Gastrocnemius medialis (tissue), 4 donors: Measurements from ENCODE around the gene SPATA46. TPM values are rescaled to one million over a fixed set of nuclear protein-coding genes. Genes with fewer than 3 reads are reported as not detected.

Experiments
- ATAC-seq, 2 donors: fragments of 150-250 bp; one replicate each; pipeline ENCODE4 v1.9.1; 2016
- DNase-seq, 2 donors: peaks; one replicate each; pipeline ENCODE4 v3.0.0-alpha.2; 2019
- H3K27ac ChIP-seq, 4 donors: fragments of 200-600 bp; sonication (generic); 1 replicate in 1 of 4; 2 replicates in 3 of 4; pipeline ENCODE4 v1.5.1; 2016 to 2018; ENCODE audit warnings: mild to moderate bottlenecking in 2 of 4, moderate library complexity in 1 of 4
- H3K27me3 ChIP-seq, 3 donors: fragments of 200-600 bp; sonication (generic) in 2 of 3; 1 replicate in 1 of 3; 2 replicates in 2 of 3; pipeline versions ENCODE4 v1.5.1 to v1.6.0; 2016 to 2019; ENCODE audit warnings: mild to moderate bottlenecking in 1 of 3, moderate library complexity in 1 of 3
- H3K36me3 ChIP-seq, 2 donors: fragments of 200-600 bp; sonication (generic) in 1 of 2; one replicate each; pipeline ENCODE4 v1.5.1; 2017 to 2018
- H3K4me1 ChIP-seq, 2 donors: fragments of 200-600 bp; sonication (generic) in 1 of 2; one replicate each; pipeline ENCODE4 v1.5.1; 2016 to 2017; ENCODE audit warnings: mild to moderate bottlenecking in 2 of 2
- H3K4me3 ChIP-seq, 4 donors: fragments of 200-600 bp; sonication (generic) in 3 of 4; 1 replicate in 1 of 4; 2 replicates in 3 of 4; pipeline ENCODE4 v1.5.1; 2016 to 2019; ENCODE audit warnings: mild to moderate bottlenecking in 2 of 4
- H3K9me3 ChIP-seq, 3 donors: fragments of 200-600 bp; sonication (generic) in 2 of 3; 1 replicate in 1 of 3; 2 replicates in 2 of 3; pipeline ENCODE4 v1.5.1; 2016 to 2019
- POLR2A ChIP-seq, 2 donors: fragments of 450-650 bp; IDR thresholded peaks; one replicate each; pipeline ENCODE4 v1.6.1; 2017; ENCODE audit warnings: antibody characterized with exemption in 2 of 2, mild to moderate bottlenecking in 2 of 2, moderate library complexity in 2 of 2
- in situ Hi-C, 4 donors: fragments of 200-750 bp; cut with MboI; loops; one replicate each; pipeline versions ENCODE4 v1.15.0 to v1.8.0; 2017; ENCODE audit warnings: low sequenced_read_pairs in 4 of 4
- intact Hi-C: fragments of 100-400 bp; cut with DNase I; formaldehyde crosslinking; loops from one replicate; pipeline ENCODE4 v1.15.1; 2023; ENCODE audit warnings: low total_unique reads
- total RNA-seq, 4 donors: library from RNA; depleted of rRNA; stranded (reverse); fragments of >200 nt; gene quantifications; one replicate each; pipeline versions ENCODE4 v1.1.0 to v1.2.3, GENCODE V29; 2016
- TF ChIP-seq, protein P1 (sequence below), 5 experiments: fragments of 450-650 bp in 3 of 5; fragments of 200-600 bp in 2 of 5; sonication (generic) in 2 of 5; IDR thresholded peaks in 4 of 5; conservative IDR thresholded peaks in 1 of 5; 1 replicate in 4 of 5; 2 replicates in 1 of 5; pipeline ENCODE4 v1.5.1; 2016 to 2019; ENCODE audit warnings: antibody characterized with exemption in 5 of 5, mild to moderate bottlenecking in 3 of 5, moderate library complexity in 3 of 5

SPATA46 gene
- total RNA-seq, 4 donors from 2014 or later, result 1.7 TPM; not detected in 3

DNA sequence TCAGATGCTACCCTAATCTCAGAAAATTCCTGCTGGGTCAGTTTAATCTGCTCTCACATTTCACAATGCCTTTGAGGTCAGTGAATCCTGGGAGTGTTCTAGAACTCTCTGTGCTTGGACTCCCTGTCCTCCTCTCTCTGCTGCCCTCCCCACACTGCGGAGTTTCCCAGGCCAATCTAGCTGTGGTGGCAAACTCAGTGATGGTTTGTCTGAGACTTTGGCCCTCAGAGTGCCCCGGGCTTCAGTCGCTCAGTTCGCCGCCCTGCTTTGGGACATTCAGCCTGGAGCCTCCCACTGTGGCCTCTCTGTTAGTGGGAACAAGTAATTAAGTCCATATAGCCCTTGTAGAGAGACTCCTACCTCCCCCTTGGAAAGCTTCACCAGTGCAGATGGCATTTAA is 12.0 kb upstream of the SPATA46 start:
- TF ChIP-seq, protein P1, sequence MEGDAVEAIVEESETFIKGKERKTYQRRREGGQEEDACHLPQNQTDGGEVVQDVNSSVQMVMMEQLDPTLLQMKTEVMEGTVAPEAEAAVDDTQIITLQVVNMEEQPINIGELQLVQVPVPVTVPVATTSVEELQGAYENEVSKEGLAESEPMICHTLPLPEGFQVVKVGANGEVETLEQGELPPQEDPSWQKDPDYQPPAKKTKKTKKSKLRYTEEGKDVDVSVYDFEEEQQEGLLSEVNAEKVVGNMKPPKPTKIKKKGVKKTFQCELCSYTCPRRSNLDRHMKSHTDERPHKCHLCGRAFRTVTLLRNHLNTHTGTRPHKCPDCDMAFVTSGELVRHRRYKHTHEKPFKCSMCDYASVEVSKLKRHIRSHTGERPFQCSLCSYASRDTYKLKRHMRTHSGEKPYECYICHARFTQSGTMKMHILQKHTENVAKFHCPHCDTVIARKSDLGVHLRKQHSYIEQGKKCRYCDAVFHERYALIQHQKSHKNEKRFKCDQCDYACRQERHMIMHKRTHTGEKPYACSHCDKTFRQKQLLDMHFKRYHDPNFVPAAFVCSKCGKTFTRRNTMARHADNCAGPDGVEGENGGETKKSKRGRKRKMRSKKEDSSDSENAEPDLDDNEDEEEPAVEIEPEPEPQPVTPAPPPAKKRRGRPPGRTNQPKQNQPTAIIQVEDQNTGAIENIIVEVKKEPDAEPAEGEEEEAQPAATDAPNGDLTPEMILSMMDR (IDR thresholded peaks at IDR 0.05 in 4 of 5, conservative IDR thresholded peaks at IDR 0.05 in 1 of 5), result no peak
- no peak for TF ChIP-seq POLR2A (IDR thresholded peaks at IDR 0.05)
- no peak for ATAC-seq

GRCh38 chr1:162388083-162388594 is 11.5 kb upstream of the SPATA46 start:
- intact Hi-C loops (no loop called here), in situ Hi-C loops (no loop called here)
- ATAC-seq, result no peak
- H3K27me3 ChIP-seq, result peaks cover 0 to 6% (median 0%) of the 10 kb centered on the region in 3 donors
- no peak overlapping the region for H3K4me3 ChIP-seq
- no peaks in the 10 kb centered on the region for H3K9me3 ChIP-seq
- H3K4me1 ChIP-seq, result no peaks in the 10 kb centered on the region
- TF ChIP-seq POLR2A (IDR thresholded peaks at IDR 0.05), result no peak
- TF ChIP-seq, protein P1 (IDR thresholded peaks at IDR 0.05 in 4 of 5, conservative IDR thresholded peaks at IDR 0.05 in 1 of 5), result no peak
- H3K36me3 ChIP-seq, result no peaks in the 10 kb centered on the region
- DNase-seq, result no peak
- H3K27ac ChIP-seq, result no peak overlapping the region

More for the DNA sequence above, 12.0 kb upstream of the SPATA46 start:
- Histone ChIP-seq H3K36me3 (no peaks in the 10 kb centered on the region), H3K4me3 (no peak overlapping the region), H3K9me3 (no peaks in the 10 kb centered on the region), H3K27ac (no peak overlapping the region), H3K4me1 (no peaks in the 10 kb centered on the region), H3K27me3 (peaks cover 0 to 6% (median 0%) of the 10 kb centered on the region in 3 donors)
- in situ Hi-C loops (no loop called here), intact Hi-C loops (no loop called here)
- no peak for DNase-seq

GRCh38 chr1:162387226-162388082 is 10.8 kb upstream of the SPATA46 start:
- intact Hi-C loops (no loop called here), in situ Hi-C loops (no loop called here)
- Histone ChIP-seq H3K9me3 (no peaks in the 10 kb centered on the region), H3K27me3 (peaks cover 0 to 6% (median 0%) of the 10 kb centered on the region in 3 donors), H3K4me3 (no peak overlapping the region), H3K27ac (no peak overlapping the region), H3K36me3 (no peaks in the 10 kb centered on the region), H3K4me1 (no peaks in the 10 kb centered on the region)
- no peak for ATAC-seq
- DNase-seq, result no peak
- TF ChIP-seq, protein P1 (IDR thresholded peaks at IDR 0.05 in 4 of 5, conservative IDR thresholded peaks at IDR 0.05 in 1 of 5), result no peak
- no peak for TF ChIP-seq POLR2A (IDR thresholded peaks at IDR 0.05)

DNA sequence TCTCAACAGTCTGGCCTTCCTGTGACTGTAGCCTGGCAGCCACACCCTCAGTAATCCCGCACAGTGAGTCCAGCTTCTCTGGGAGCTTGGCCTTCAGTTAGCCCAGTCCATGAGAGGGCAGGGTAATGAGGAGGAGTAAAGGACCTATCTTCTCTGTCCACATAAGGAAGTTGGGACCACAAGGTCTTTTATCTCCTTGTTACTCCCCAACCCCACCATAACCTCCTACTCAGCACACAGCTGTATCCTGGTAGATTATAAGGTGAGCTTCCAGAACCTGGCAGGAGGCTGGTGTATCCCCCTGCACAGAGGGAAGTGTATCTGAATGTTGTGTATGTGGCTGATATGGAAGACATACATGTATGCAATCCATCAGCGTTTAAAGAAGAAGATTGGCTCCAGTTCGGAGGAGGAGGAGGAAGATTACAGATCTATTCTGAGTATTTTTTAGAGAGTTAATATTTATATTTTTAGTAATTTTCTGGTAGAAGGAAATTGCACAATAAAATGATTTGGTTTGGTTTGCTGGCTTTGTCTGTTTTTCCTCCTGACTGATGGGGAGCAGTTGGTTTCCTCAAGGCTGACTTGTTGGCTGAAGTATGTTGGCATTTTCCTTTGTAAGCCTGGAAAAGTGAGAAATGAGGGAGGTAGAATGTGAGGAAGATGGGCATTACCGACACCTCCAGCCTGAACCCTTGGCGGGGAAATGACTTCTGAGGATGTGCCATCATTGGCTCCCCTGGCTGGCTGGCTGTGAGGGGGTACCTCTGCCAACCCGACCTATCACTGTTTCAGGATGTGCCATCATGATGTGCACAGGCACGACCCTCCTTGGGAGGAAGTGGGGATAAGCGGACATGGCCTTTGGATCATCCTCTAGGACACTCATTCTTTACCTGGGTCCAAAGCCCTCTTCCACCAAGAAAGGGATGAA is 9.9 kb upstream of the SPATA46 start:
- no peak overlapping the region for H3K4me3 ChIP-seq
- in situ Hi-C loops (no loop called here), intact Hi-C loops (no loop called here)

More for the DNA sequence above, 9.9 kb upstream of the SPATA46 start:
- Histone ChIP-seq H3K27me3 (peaks cover 0 to 6% (median 0%) of the 10 kb centered on the region in 3 donors), H3K4me1 (no peaks in the 10 kb centered on the region), H3K27ac (no peak overlapping the region), H3K9me3 (no peaks in the 10 kb centered on the region), H3K36me3 (no peaks in the 10 kb centered on the region)
- TF ChIP-seq, protein P1 (IDR thresholded peaks at IDR 0.05 in 4 of 5, conservative IDR thresholded peaks at IDR 0.05 in 1 of 5), result no peak
- TF ChIP-seq POLR2A (IDR thresholded peaks at IDR 0.05), result no peak
- ATAC-seq (no peak), DNase-seq (no peak)
